ENCODE measurements around the gene THYN1. TPM values are rescaled to one million over a fixed set of nuclear protein-coding genes. Genes with fewer than 3 reads are reported as not detected.
A peak's percentile ranks its signal among the peaks of the same experiment; 100 is the strongest.

THYN1 gene
- total and polyA plus RNA-seq, 2 of the 13 experiments (the other 11 are each of a cell fraction or from before 2014, with no cell fraction given): 36.1 to 87.6 TPM

DNA sequence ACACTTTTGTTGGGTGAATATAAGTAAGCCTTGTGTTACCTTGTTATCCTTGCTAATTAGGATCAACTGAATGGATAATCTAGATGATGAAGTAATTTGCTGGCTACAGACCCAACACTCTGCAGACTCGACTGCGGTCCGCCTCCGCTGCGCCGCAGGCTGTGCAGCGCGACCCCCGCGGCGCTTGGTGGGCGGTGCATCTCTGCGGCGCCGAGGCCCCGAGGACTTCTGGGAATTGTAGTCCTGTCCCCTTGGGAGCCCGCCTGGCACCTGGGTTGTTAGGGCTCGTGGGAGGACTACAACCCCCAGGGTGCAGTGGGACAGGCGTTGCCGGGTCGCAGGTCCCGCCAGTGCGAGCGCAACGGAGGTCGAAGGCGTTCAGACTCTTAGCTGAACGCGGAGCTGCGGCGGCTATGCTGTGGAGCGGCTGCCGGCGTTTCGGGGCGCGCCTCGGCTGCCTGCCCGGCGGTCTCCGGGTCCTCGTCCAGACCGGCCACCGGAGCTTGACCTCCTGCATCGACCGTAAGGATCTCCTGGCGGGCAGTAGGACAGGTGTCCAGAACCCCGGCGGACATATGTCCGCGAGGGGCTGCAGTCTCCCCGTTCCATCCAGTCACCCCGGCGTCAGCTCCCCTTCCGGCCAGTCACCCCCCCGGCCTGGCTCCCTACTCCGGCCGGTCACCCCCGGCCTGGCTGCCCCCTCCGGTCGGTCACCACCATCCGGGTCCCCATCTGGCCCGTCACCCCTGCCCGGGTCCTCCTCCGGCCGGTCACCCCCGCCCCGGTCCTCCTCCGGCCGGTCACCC, at the start of gene THYN1, which contains the start of gene ACAD8 (continued):
- TF ChIP-seq, protein P1, sequence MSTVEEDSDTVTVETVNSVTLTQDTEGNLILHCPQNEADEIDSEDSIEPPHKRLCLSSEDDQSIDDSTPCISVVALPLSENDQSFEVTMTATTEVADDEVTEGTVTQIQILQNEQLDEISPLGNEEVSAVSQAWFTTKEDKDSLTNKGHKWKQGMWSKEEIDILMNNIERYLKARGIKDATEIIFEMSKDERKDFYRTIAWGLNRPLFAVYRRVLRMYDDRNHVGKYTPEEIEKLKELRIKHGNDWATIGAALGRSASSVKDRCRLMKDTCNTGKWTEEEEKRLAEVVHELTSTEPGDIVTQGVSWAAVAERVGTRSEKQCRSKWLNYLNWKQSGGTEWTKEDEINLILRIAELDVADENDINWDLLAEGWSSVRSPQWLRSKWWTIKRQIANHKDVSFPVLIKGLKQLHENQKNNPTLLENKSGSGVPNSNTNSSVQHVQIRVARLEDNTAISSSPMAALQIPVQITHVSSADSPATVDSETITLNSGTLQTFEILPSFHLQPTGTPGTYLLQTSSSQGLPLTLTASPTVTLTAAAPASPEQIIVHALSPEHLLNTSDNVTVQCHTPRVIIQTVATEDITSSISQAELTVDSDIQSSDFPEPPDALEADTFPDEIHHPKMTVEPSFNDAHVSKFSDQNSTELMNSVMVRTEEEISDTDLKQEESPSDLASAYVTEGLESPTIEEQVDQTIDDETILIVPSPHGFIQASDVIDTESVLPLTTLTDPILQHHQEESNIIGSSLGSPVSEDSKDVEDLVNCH (CRISPR knock-in tag; IDR thresholded peaks at IDR 0.05): no peak
- TF ChIP-seq ZFY (CRISPR knock-in tag; IDR thresholded peaks at IDR 0.05) (peak; percentile 71; the same call in 1 of the 2 replicates), ESRRA (CRISPR knock-in tag; IDR thresholded peaks at IDR 0.05; ENCODE audit: low read depth) (no peak), PAWR (CRISPR knock-in tag; IDR thresholded peaks at IDR 0.05; ENCODE audit: borderline replicate concordance) (no peak), ATF7 (IDR thresholded peaks at IDR 0.05) (no peak), ATF7 (CRISPR knock-in tag; IDR thresholded peaks at IDR 0.05) (no peak), ZSCAN21 (CRISPR knock-in tag; IDR thresholded peaks at IDR 0.05; ENCODE audit: borderline replicate concordance) (no peak), KLF12 (CRISPR knock-in tag; IDR thresholded peaks at IDR 0.05; ENCODE audit: borderline replicate concordance) (peak; percentile 95), DNMT3B (CRISPR knock-in tag; conservative IDR thresholded peaks at IDR 0.05) (no peak), PPARG (CRISPR knock-in tag; conservative IDR thresholded peaks at IDR 0.05) (peak; percentile 61), ERF (CRISPR knock-in tag; IDR thresholded peaks at IDR 0.05) (peak; percentile 79), ZNF101 (CRISPR knock-in tag; IDR thresholded peaks at IDR 0.05; ENCODE audit: borderline replicate concordance, low read depth) (no peak), SMAD3 (CRISPR knock-in tag; IDR thresholded peaks at IDR 0.05) (no peak; the same call in none of the 2 replicates), ATRX (CRISPR knock-in tag; IDR thresholded peaks at IDR 0.05; ENCODE audit: borderline replicate concordance) (no peak), ZNF547 (CRISPR knock-in tag; IDR thresholded peaks at IDR 0.05) (peak; percentile 77; the same call in 1 of the 2 replicates), SYNCRIP (IDR thresholded peaks at IDR 0.05; ENCODE audit: insufficient read depth, low read depth, low read length) (no peak), NR2F6 (IDR thresholded peaks at IDR 0.05) (no peak), NR2F6 (CRISPR knock-in tag; IDR thresholded peaks at IDR 0.05) (peak; percentile 19; the same call in 1 of the 2 replicates), RFX5 (IDR thresholded peaks at IDR 0.05; ENCODE audit: low read depth, low read length) (0 out of 2 replicates have a peak, but pooled peaks have one; percentile 23), KDM2A (CRISPR knock-in tag; IDR thresholded peaks at IDR 0.05; ENCODE audit: borderline replicate concordance, low read depth) (peak; percentile 81), NFE2 (CRISPR knock-in tag; IDR thresholded peaks at IDR 0.05) (no peak), SPEN (CRISPR knock-in tag; IDR thresholded peaks at IDR 0.05; ENCODE audit: low read depth) (peak; percentile 67; the same call in 1 of the 2 replicates), KDM5B (CRISPR knock-in tag; IDR thresholded peaks at IDR 0.05; ENCODE audit: borderline replicate concordance) (peak; percentile 53; the same call in 1 of the 2 replicates), SUZ12 (IDR thresholded peaks at IDR 0.05; ENCODE audit: low read depth, low read length) (peak; percentile 93), KDM3A (CRISPR knock-in tag; IDR thresholded peaks at IDR 0.05; ENCODE audit: low read depth) (peak; percentile 77; the same call in 1 of the 2 replicates)
- TF ChIP-seq, protein P2, sequence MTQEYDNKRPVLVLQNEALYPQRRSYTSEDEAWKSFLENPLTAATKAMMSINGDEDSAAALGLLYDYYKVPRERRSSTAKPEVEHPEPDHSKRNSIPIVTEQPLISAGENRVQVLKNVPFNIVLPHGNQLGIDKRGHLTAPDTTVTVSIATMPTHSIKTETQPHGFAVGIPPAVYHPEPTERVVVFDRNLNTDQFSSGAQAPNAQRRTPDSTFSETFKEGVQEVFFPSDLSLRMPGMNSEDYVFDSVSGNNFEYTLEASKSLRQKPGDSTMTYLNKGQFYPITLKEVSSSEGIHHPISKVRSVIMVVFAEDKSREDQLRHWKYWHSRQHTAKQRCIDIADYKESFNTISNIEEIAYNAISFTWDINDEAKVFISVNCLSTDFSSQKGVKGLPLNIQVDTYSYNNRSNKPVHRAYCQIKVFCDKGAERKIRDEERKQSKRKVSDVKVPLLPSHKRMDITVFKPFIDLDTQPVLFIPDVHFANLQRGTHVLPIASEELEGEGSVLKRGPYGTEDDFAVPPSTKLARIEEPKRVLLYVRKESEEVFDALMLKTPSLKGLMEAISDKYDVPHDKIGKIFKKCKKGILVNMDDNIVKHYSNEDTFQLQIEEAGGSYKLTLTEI (CRISPR knock-in tag; conservative IDR thresholded peaks at IDR 0.05): no peak
- TF ChIP-seq, protein P3, sequence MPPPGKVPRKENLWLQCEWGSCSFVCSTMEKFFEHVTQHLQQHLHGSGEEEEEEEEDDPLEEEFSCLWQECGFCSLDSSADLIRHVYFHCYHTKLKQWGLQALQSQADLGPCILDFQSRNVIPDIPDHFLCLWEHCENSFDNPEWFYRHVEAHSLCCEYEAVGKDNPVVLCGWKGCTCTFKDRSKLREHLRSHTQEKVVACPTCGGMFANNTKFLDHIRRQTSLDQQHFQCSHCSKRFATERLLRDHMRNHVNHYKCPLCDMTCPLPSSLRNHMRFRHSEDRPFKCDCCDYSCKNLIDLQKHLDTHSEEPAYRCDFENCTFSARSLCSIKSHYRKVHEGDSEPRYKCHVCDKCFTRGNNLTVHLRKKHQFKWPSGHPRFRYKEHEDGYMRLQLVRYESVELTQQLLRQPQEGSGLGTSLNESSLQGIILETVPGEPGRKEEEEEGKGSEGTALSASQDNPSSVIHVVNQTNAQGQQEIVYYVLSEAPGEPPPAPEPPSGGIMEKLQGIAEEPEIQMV (CRISPR knock-in tag; IDR thresholded peaks at IDR 0.05; ENCODE audit: low read depth): peak; percentile 89
